HEK293 (cell line): ENCODE measurements around the gene FSIP1.

ENCODE experiments used
- CTCF ChIA-PET: fragments of 350-600 bp; formaldehyde crosslinking; extraction: SDS; loops from one replicate; lab custom pipeline; 2021; ENCODE audit warnings: antibody characterized with exemption; lab: Yijun Ruan, JAX
- POLR2A ChIA-PET: fragments of 300-600 bp; formaldehyde crosslinking; extraction: SDS; loops from one replicate; lab custom pipeline; 2020; ENCODE audit warnings: antibody characterized with exemption, inconsistent platforms; lab: Yijun Ruan, JAX
- H3K27ac ChIP-seq: fragments of 200-500 bp; sonication (Bioruptor generic); 2 replicates; pipeline ENCODE4 v1.5.1; 2014; ENCODE audit warnings: low read depth, low read length, control low read depth, inconsistent platforms; ENCODE audit errors: extremely low read depth
- H3K36me3 ChIP-seq, 2 experiments: fragments of 200-500 bp in 1 of 2; sonication (Bioruptor generic) in 1 of 2; 1 replicate in 1 of 2; 2 replicates in 1 of 2; pipeline ENCODE4 v1.5.1; 2014 to 2017; ENCODE audit warnings: inconsistent platforms in 2 of 2, low read length in 2 of 2; ENCODE audit not compliant: control insufficient read depth in 2 of 2, insufficient read depth in 1 of 2
- H3K4me1 ChIP-seq: fragments of 200-500 bp; sonication (Bioruptor generic); 2 replicates; pipeline ENCODE4 v1.5.1; 2014; ENCODE audit warnings: mild to moderate bottlenecking, low read length, inconsistent platforms; ENCODE audit not compliant: control insufficient read depth, insufficient read depth
- H3K4me3 ChIP-seq: 2 replicates; pipeline ENCODE4 v1.5.1; 2011; ENCODE audit warnings: low read depth, mild to moderate bottlenecking, control low read depth, low read length, moderate library complexity
- H3K9me3 ChIP-seq: fragments of 200-500 bp; sonication (Bioruptor generic); 2 replicates; pipeline ENCODE4 v1.5.1; 2014; ENCODE audit warnings: low read depth, low read length, inconsistent platforms; ENCODE audit not compliant: control insufficient read depth, insufficient read depth
- SP2 ChIP-seq: fragments of 450-650 bp; formaldehyde crosslinking; IDR thresholded peaks from 2 replicates; pipeline ENCODE4 v1.5.1; 2016; ENCODE audit warnings: missing biosample characterization, missing genetic modification characterization
- SP3 ChIP-seq: fragments of 450-650 bp; formaldehyde crosslinking; IDR thresholded peaks from 2 replicates; pipeline ENCODE4 v1.5.1; 2016; ENCODE audit warnings: missing biosample characterization, missing genetic modification characterization
- WT1 ChIP-seq: fragments of 450-650 bp; formaldehyde crosslinking; IDR thresholded peaks from 2 replicates; pipeline ENCODE4 v1.5.1; 2016; ENCODE audit warnings: missing biosample characterization, missing genetic modification characterization
- ZBTB48 ChIP-seq: fragments of 450-650 bp; formaldehyde crosslinking; IDR thresholded peaks from 2 replicates; pipeline ENCODE4 v1.5.1; 2016; ENCODE audit warnings: missing biosample characterization, missing genetic modification characterization
- ZFP41 ChIP-seq: fragments of 450-650 bp; formaldehyde crosslinking; IDR thresholded peaks from 2 replicates; pipeline ENCODE4 v1.5.1; 2016; ENCODE audit warnings: missing biosample characterization, missing genetic modification characterization, borderline replicate concordance
- ZNF114 ChIP-seq: fragments of 450-650 bp; formaldehyde crosslinking; IDR thresholded peaks from 2 replicates; pipeline ENCODE4 v1.5.0; 2017; ENCODE audit warnings: missing biosample characterization, missing genetic modification characterization
- ZNF146 ChIP-seq: fragments of 450-650 bp; formaldehyde crosslinking; IDR thresholded peaks from 2 replicates; pipeline ENCODE4 v1.5.1; 2016; ENCODE audit warnings: missing biosample characterization, missing genetic modification characterization
- ZNF248 ChIP-seq: fragments of 450-650 bp; formaldehyde crosslinking; IDR thresholded peaks from 2 replicates; pipeline ENCODE4 v1.5.1; 2017; ENCODE audit warnings: missing biosample characterization, missing genetic modification characterization
- ZNF266 ChIP-seq: fragments of 450-650 bp; formaldehyde crosslinking; IDR thresholded peaks from 2 replicates; pipeline ENCODE4 v1.5.1; 2016; ENCODE audit warnings: missing biosample characterization, missing genetic modification characterization, low read depth
- ZNF335 ChIP-seq: fragments of 450-650 bp; formaldehyde crosslinking; conservative IDR thresholded peaks from 2 replicates; pipeline ENCODE4 v1.5.1; 2016; ENCODE audit warnings: missing biosample characterization, missing genetic modification characterization
- ZNF341 ChIP-seq: fragments of 450-650 bp; formaldehyde crosslinking; IDR thresholded peaks from 2 replicates; pipeline ENCODE4; 2016; ENCODE audit warnings: low read depth, missing biosample characterization, missing genetic modification characterization
- ZNF416 ChIP-seq: fragments of 450-650 bp; formaldehyde crosslinking; IDR thresholded peaks from 2 replicates; pipeline ENCODE4 v1.5.1; 2016; ENCODE audit warnings: missing biosample characterization, missing genetic modification characterization
- ZNF48 ChIP-seq: fragments of 450-650 bp; formaldehyde crosslinking; IDR thresholded peaks from 2 replicates; pipeline ENCODE4 v1.5.1; 2016; ENCODE audit warnings: missing biosample characterization, missing genetic modification characterization
- ZNF510 ChIP-seq: fragments of 450-650 bp; formaldehyde crosslinking; IDR thresholded peaks from 2 replicates; pipeline ENCODE4 v1.5.1; 2018; ENCODE audit warnings: mild to moderate bottlenecking, missing genetic modification characterization, missing biosample characterization; ENCODE audit not compliant: insufficient replicate concordance
- ZNF580 ChIP-seq: fragments of 450-650 bp; formaldehyde crosslinking; IDR thresholded peaks from 2 replicates; pipeline ENCODE4 v1.5.1; 2016; ENCODE audit warnings: missing biosample characterization, missing genetic modification characterization
- ZNF785 ChIP-seq: fragments of 450-650 bp; formaldehyde crosslinking; IDR thresholded peaks from 2 replicates; pipeline ENCODE4 v1.5.1; 2016; ENCODE audit warnings: missing biosample characterization, missing genetic modification characterization
- ZSCAN5A ChIP-seq: fragments of 450-650 bp; formaldehyde crosslinking; IDR thresholded peaks from 2 replicates; pipeline ENCODE4 v1.5.1; 2016; ENCODE audit warnings: missing biosample characterization, missing genetic modification characterization
- TF ChIP-seq, protein P1 (sequence below): fragments of 450-650 bp; formaldehyde crosslinking; optimal IDR thresholded peaks from 2 replicates; pipeline ENCODE3; 2016; ENCODE audit warnings: missing biosample characterization, mild to moderate bottlenecking, missing genetic modification characterization
- TF ChIP-seq, protein P2 (sequence below): fragments of 450-650 bp; formaldehyde crosslinking; IDR thresholded peaks from 2 replicates; pipeline ENCODE4 v1.5.1; 2016; ENCODE audit warnings: missing biosample characterization, missing genetic modification characterization

FSIP1 gene

GRCh38 chr15:39731266-39731665 lies 51.4 kb downstream of the FSIP1 start (continued):
- TF ChIP-seq, protein P1, sequence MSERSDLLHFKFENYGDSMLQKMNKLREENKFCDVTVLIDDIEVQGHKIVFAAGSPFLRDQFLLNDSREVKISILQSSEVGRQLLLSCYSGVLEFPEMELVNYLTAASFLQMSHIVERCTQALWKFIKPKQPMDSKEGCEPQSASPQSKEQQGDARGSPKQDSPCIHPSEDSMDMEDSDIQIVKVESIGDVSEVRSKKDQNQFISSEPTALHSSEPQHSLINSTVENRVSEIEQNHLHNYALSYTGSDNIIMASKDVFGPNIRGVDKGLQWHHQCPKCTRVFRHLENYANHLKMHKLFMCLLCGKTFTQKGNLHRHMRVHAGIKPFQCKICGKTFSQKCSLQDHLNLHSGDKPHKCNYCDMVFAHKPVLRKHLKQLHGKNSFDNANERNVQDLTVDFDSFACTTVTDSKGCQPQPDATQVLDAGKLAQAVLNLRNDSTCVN = no peak
- TF ChIP-seq ZNF580 (tag by site-specific recombination) = no peak
- no peak for TF ChIP-seq ZNF248 (tag by site-specific recombination)
- no peak for TF ChIP-seq ZNF48
- TF ChIP-seq ZNF510 = no peak
- TF ChIP-seq, protein P2, sequence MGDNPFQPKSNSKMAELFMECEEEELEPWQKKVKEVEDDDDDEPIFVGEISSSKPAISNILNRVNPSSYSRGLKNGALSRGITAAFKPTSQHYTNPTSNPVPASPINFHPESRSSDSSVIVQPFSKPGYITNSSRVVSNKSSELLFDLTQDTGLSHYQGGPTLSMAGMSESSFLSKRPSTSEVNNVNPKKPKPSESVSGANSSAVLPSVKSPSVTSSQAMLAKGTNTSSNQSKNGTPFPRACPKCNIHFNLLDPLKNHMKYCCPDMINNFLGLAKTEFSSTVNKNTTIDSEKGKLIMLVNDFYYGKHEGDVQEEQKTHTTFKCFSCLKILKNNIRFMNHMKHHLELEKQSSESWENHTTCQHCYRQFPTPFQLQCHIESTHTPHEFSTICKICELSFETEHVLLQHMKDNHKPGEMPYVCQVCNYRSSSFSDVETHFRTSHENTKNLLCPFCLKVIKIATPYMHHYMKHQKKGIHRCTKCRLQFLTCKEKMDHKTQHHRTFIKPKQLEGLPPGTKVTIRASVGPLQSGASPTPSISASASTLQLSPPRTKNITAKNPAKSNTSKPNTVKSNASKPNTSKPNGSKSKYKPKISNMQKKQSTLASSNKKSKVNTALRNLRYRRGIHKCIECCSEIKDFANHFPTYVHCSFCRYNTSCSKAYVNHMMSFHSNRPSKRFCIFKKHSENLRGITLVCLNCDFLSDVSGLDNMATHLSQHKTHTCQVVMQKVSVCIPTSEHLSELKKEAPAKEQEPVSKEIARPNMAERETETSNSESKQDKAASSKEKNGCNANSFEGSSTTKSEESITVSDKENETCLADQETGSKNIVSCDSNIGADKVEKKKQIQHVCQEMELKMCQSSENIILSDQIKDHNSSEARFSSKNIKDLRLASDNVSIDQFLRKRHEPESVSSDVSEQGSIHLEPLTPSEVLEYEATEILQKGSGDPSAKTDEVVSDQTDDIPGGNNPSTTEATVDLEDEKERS (tag by site-specific recombination) = no peak
- TF ChIP-seq SP2 (tag by site-specific recombination) = no peak
- TF ChIP-seq ZSCAN5A (tag by site-specific recombination) = no peak
- no peak for TF ChIP-seq ZFP41 (tag by site-specific recombination)
- TF ChIP-seq ZNF114 (tag by site-specific recombination) = no peak
- no peak for TF ChIP-seq ZNF416 (tag by site-specific recombination)
- TF ChIP-seq ZNF266 (tag by site-specific recombination) = no peak
- no peak for TF ChIP-seq SP3 (tag by site-specific recombination)

- H3K4me3 ChIP-seq = no peak overlapping the region
- no peak overlapping the region for H3K27ac ChIP-seq
- CTCF ChIA-PET = no interaction called here
- no peaks in the 10 kb centered on the region for H3K36me3 ChIP-seq
- POLR2A ChIA-PET = no interaction called here
- TF ChIP-seq ZNF48 = no peak
- TF ChIP-seq WT1 (tag by site-specific recombination) = 0 out of 2 replicates have a peak, but pooled peaks have one; percentile 15
- TF ChIP-seq ZNF335 (tag by site-specific recombination) = peak; percentile 38; the same call in 1 of the 2 replicates
- peak; percentile 86 for TF ChIP-seq ZBTB48 (tag by site-specific recombination)
- peak; percentile 52 for TF ChIP-seq ZNF341
- no peaks in the 10 kb centered on the region for H3K9me3 ChIP-seq
- no peaks in the 10 kb centered on the region for H3K4me1 ChIP-seq
Observed at GRCh38 chr15:39730552-39730951, 52.1 kb downstream of the FSIP1 start.

GRCh38 chr15:39729500-39729899 lies 53.1 kb downstream of the FSIP1 start:
- H3K4me3 ChIP-seq = no peak overlapping the region
- no peaks in the 10 kb centered on the region for H3K36me3 ChIP-seq
- CTCF ChIA-PET = interaction anchor here (0.7 kb wide), 1 partner anchor 139 kb away, joined by 3 read pairs; no protein-coding TSS in a partner anchor
- POLR2A ChIA-PET = no interaction called here
- no peak overlapping the region for H3K27ac ChIP-seq
- H3K9me3 ChIP-seq = no peaks in the 10 kb centered on the region
- TF ChIP-seq ZNF580 (tag by site-specific recombination) (peak; percentile 44; the same call in 1 of the 2 replicates), ZNF146 (peak; percentile 89), ZNF785 (tag by site-specific recombination) (no peak)
- TF ChIP-seq, all 188 proteins: peak for 2
- no peaks in the 10 kb centered on the region for H3K4me1 ChIP-seq
